IMR-90 (cell line): Measurements from ENCODE around the gene ACY1. TPM values are rescaled to one million over a fixed set of nuclear protein-coding genes. Genes with fewer than 3 reads are reported as not detected.
A peak's percentile ranks its signal among the peaks of the same experiment; 100 is the strongest.

ENCODE experiments used
- ATAC-seq: fragments of 200-7000 bp; cut with Tn5 transposase; 2 replicates; pipeline ENCODE4 v1.9.1; 2020; ENCODE audit warnings: low read depth, mild to moderate bottlenecking, moderate library complexity
- BruUV-seq: library from RNA; stranded (reverse); fragments of 400-500 nt; replicated peaks from 2 replicates; lab custom pipeline; 2021; lab: Mats Ljungman, UMichigan
- CTCF ChIA-PET: fragments of 300-600 bp; formaldehyde crosslinking; extraction: SDS; loops from one replicate; lab custom pipeline; 2021; ENCODE audit warnings: antibody characterized with exemption; lab: Yijun Ruan, JAX
- POLR2A ChIA-PET: fragments of 300-600 bp; sonication (Branson Sonifier 250); formaldehyde crosslinking; loops from one replicate; lab custom pipeline; 2022; ENCODE audit warnings: antibody characterized with exemption; ENCODE audit not compliant: unreplicated experiment; lab: Charles Lee
- DNase-seq: peaks from one replicate; pipeline ENCODE4 v3.0.0; 2013
- H2AFZ ChIP-seq: replicated peaks from 2 replicates; pipeline ENCODE3; 2013; ENCODE audit warnings: low read length, mild to moderate bottlenecking; ENCODE audit not compliant: poor library complexity
- H2AK5ac ChIP-seq: 2 replicates; pipeline ENCODE4 v1.6.1; 2013; ENCODE audit warnings: low read depth, low read length, inconsistent platforms
- H2AK9ac ChIP-seq: replicated peaks from 2 replicates; pipeline ENCODE3; 2013; ENCODE audit warnings: mild to moderate bottlenecking, low read depth, low read length, moderate library complexity; ENCODE audit not compliant: poor library complexity
- H2BK120ac ChIP-seq: 2 replicates; pipeline ENCODE4 v1.6.1; 2013; ENCODE audit warnings: low read depth, low read length, inconsistent platforms
- H2BK15ac ChIP-seq: 3 replicates; pipeline ENCODE4 v1.6.1; 2013; ENCODE audit warnings: low read depth, low read length, inconsistent platforms
- H2BK20ac ChIP-seq: 2 replicates; pipeline ENCODE4 v1.6.1; 2013; ENCODE audit warnings: low read depth, mild to moderate bottlenecking, inconsistent platforms, low read length, moderate library complexity
- H2BK5ac ChIP-seq: 2 replicates; pipeline ENCODE4 v1.6.1; 2013; ENCODE audit warnings: mild to moderate bottlenecking, low read depth, low read length, inconsistent platforms; ENCODE audit not compliant: poor library complexity, severe bottlenecking
- H3K14ac ChIP-seq: replicated peaks from 2 replicates; pipeline ENCODE4 v1.6.1; 2013; ENCODE audit warnings: low read depth, low read length, inconsistent platforms
- H3K18ac ChIP-seq: 2 replicates; pipeline ENCODE4 v1.6.1; 2013; ENCODE audit warnings: low read depth, low read length, control low read depth
- H3K23ac ChIP-seq: 2 replicates; pipeline ENCODE4 v1.6.1; 2013; ENCODE audit warnings: low read depth, low read length, inconsistent platforms
- H3K27ac ChIP-seq: 2 replicates; pipeline ENCODE4 v1.5.1; 2013; ENCODE audit warnings: mild to moderate bottlenecking, control low read depth, low read length; ENCODE audit not compliant: insufficient read depth
- H3K27me3 ChIP-seq: 2 replicates; pipeline ENCODE4 v1.6.1; 2013; ENCODE audit warnings: low read length; ENCODE audit not compliant: control insufficient read depth, insufficient read depth
- H3K36me3 ChIP-seq: 2 replicates; pipeline ENCODE4 v1.6.1; 2013; ENCODE audit warnings: low read length, mixed read lengths; ENCODE audit not compliant: control insufficient read depth, insufficient read depth
- H3K4ac ChIP-seq: 2 replicates; pipeline ENCODE4 v1.6.1; 2013; ENCODE audit warnings: low read depth, low read length, inconsistent platforms
- H3K4me1 ChIP-seq: 2 replicates; pipeline ENCODE4 v1.6.1; 2013; ENCODE audit warnings: low read length, mixed read lengths; ENCODE audit not compliant: control insufficient read depth, insufficient read depth
- H3K4me2 ChIP-seq: 2 replicates; pipeline ENCODE4 v1.6.1; 2013; ENCODE audit warnings: low read depth, mild to moderate bottlenecking, control low read depth, low read length, moderate library complexity
- H3K4me3 ChIP-seq: 2 replicates; pipeline ENCODE4 v1.5.1; 2013; ENCODE audit warnings: low read depth, mild to moderate bottlenecking, control low read depth, low read length, moderate library complexity; ENCODE audit not compliant: insufficient read depth
- H3K56ac ChIP-seq: 2 replicates; pipeline ENCODE4 v1.6.1; 2013; ENCODE audit warnings: low read length, inconsistent platforms; ENCODE audit not compliant: insufficient read depth; ENCODE audit errors: extremely low read depth
- H3K79me1 ChIP-seq, 2 experiments: 2 replicates each; pipeline ENCODE4 v1.6.1; 2013; ENCODE audit warnings: low read length in 2 of 2, inconsistent platforms in 1 of 2, low read depth in 1 of 2
- H3K9ac ChIP-seq: 2 replicates; pipeline ENCODE4 v1.6.1; 2013; ENCODE audit warnings: low read depth, low read length, control low read depth
- H3K9me1 ChIP-seq: 2 replicates; pipeline ENCODE4 v1.6.1; 2013; ENCODE audit warnings: low read length, inconsistent platforms; ENCODE audit not compliant: insufficient read depth
- H3K9me3 ChIP-seq: 2 replicates; pipeline ENCODE4 v1.6.1; 2013; ENCODE audit warnings: low read length; ENCODE audit not compliant: control insufficient read depth, insufficient read depth
- H4K20me1 ChIP-seq: 2 replicates; pipeline ENCODE4 v1.6.1; 2013; ENCODE audit warnings: low read length, inconsistent platforms; ENCODE audit not compliant: insufficient read depth
- H4K5ac ChIP-seq: 2 replicates; pipeline ENCODE4 v1.6.1; 2013; ENCODE audit warnings: mild to moderate bottlenecking, low read depth, low read length, control low read depth
- H4K8ac ChIP-seq, 2 experiments: 2 replicates each; pipeline ENCODE4 v1.6.1; 2013; ENCODE audit warnings: low read depth in 2 of 2, low read length in 2 of 2, control low read depth in 1 of 2, inconsistent platforms in 1 of 2
- H4K91ac ChIP-seq: 2 replicates; pipeline ENCODE4 v1.6.1; 2013; ENCODE audit warnings: low read depth, low read length, inconsistent platforms; ENCODE audit not compliant: insufficient read depth
- BHLHE40 ChIP-seq: fragments of 150-350 bp; IDR thresholded peaks from 2 replicates; pipeline ENCODE4 v1.6.1; 2016; ENCODE audit warnings: mild to moderate bottlenecking, low read depth, low read length
- CEBPB ChIP-seq: IDR thresholded peaks from 2 replicates; pipeline ENCODE4 v1.6.1; 2012; ENCODE audit warnings: low read depth, low read length, improper control_type of control experiment
- CTCF ChIP-seq: conservative IDR thresholded peaks from 2 replicates; pipeline ENCODE4 v1.5.1; 2012; ENCODE audit warnings: mild to moderate bottlenecking, low read depth, low read length, improper control_type of control experiment
- ELK1 ChIP-seq: fragments of 150-350 bp; IDR thresholded peaks from 2 replicates; pipeline ENCODE4 v1.6.1; 2016; ENCODE audit warnings: low read depth, mild to moderate bottlenecking, low read length, moderate library complexity, borderline replicate concordance
- FOS ChIP-seq: fragments of 150-350 bp; IDR thresholded peaks from 2 replicates; pipeline ENCODE4 v1.6.1; 2016; ENCODE audit warnings: low read depth, low read length
- MAFK ChIP-seq: IDR thresholded peaks from 2 replicates; pipeline ENCODE4 v1.6.1; 2012; ENCODE audit warnings: low read depth, low read length, improper control_type of control experiment
- MAZ ChIP-seq: IDR thresholded peaks from 2 replicates; pipeline ENCODE4 v1.6.1; 2012; ENCODE audit warnings: low read depth, mild to moderate bottlenecking, low read length, improper control_type of control experiment, moderate library complexity, borderline replicate concordance
- MXI1 ChIP-seq: IDR thresholded peaks from 2 replicates; pipeline ENCODE4 v1.6.1; 2012; ENCODE audit warnings: low read depth, mild to moderate bottlenecking, low read length, moderate library complexity, borderline replicate concordance
- NFE2L2 ChIP-seq: fragments of 150-350 bp; IDR thresholded peaks from 2 replicates; pipeline ENCODE4 v1.6.1; 2016; ENCODE audit warnings: low read depth, mild to moderate bottlenecking, low read length
- POLR2A ChIP-seq: IDR thresholded peaks from 2 replicates; pipeline ENCODE4 v1.6.1; 2012; ENCODE audit warnings: mild to moderate bottlenecking, low read depth, low read length
- RCOR1 ChIP-seq: IDR thresholded peaks from 2 replicates; pipeline ENCODE4 v1.6.1; 2012; ENCODE audit warnings: mild to moderate bottlenecking, low read length, improper control_type of control experiment; ENCODE audit not compliant: insufficient replicate concordance
- RFX5 ChIP-seq: IDR thresholded peaks from 2 replicates; pipeline ENCODE4 v1.8.0; 2012; ENCODE audit warnings: low read depth, mild to moderate bottlenecking, low read length, moderate library complexity
- SMC3 ChIP-seq: fragments of 150-350 bp; IDR thresholded peaks from 2 replicates; pipeline ENCODE4 v1.6.1; 2016; ENCODE audit warnings: low read depth, mild to moderate bottlenecking, antibody characterized with exemption, low read length, moderate library complexity
- WGBS, 2 experiments: methylation state at CpG; one replicate each; pipeline versions ENCODE4 v1.1.5 to v1.1.7; 2013; ENCODE audit warnings: missing lambda C conversion rate in 2 of 2; ENCODE audit not compliant: insufficient read length in 1 of 2; ENCODE audit errors: extremely low coverage in 2 of 2; 5-methylcytosine and 5-hydroxymethylcytosine counted together
- dilution Hi-C: fragments of 300-500 bp; cut with HindIII; formaldehyde crosslinking; loops from one replicate; pipeline ENCODE4 v1.14.3; 2018; ENCODE audit warnings: low sequenced_read_pairs; ENCODE audit not compliant: unreplicated experiment
- in situ Hi-C: fragments of 300-500 bp; cut with MboI; formaldehyde crosslinking; loops from 3 replicates; pipeline ENCODE4 v1.14.3; 2019; ENCODE audit warnings: low sequenced_read_pairs, inconsistent platforms, mixed read lengths
- intact Hi-C: fragments of 100-400 bp; cut with micrococcal nuclease; formaldehyde crosslinking; loops from 2 replicates; pipeline ENCODE4 v1.10.0; 2022
- polyA plus RNA-seq, 3 experiments: library from polyadenylated mRNA; depleted of rRNA; stranded (reverse); fragments of >200 nt; gene quantifications; 2 replicates each; pipeline ENCODE4 v1.2.3, GENCODE V29; 2012; ENCODE audit warnings: low replicate concordance in 1 of 3
- total RNA-seq: library from RNA; depleted of rRNA; stranded (reverse); fragments of >200 nt; gene quantifications from 2 replicates; pipeline ENCODE4 v1.2.3, GENCODE V29; 2012

The ACY1 gene
- total and polyA plus RNA-seq, 2 of the 4 experiments (the other 2 are of a cell fraction) = 22.0 to 47.1 TPM

- H4K20me1 ChIP-seq = peaks cover 9% of the 10 kb centered on the region
- BruUV-seq = no TSS peak
- no peaks in the 10 kb centered on the region for H3K9me3 ChIP-seq
- peaks cover 18 to 29% of the 10 kb centered on the region in 2 experiments; a peak in 3 of 4 replicates for H3K79me1 ChIP-seq
- H2BK20ac ChIP-seq = no peak overlapping the region
- CTCF ChIA-PET = no interaction called here
- H3K4me2 ChIP-seq = no peak overlapping the region
- H3K36me3 ChIP-seq = peaks cover 2% of the 10 kb centered on the region; the same call in 1 of the 2 replicates
- H2AFZ ChIP-seq = no peak overlapping the region
- H2AK5ac ChIP-seq = no peak overlapping the region
- 85% methylated on average over 4 of the region's 11 CpGs; no CpG with 5 or more reads in 1 of the 2 experiments for WGBS, 2 experiments
- H3K9me1 ChIP-seq = peaks cover 12% of the 10 kb centered on the region
- peaks cover 13% of the 10 kb centered on the region for H3K4me1 ChIP-seq
- H2BK120ac ChIP-seq = no peak overlapping the region
- H2AK9ac ChIP-seq = peak overlapping the region; percentile 8
- POLR2A ChIA-PET = no interaction called here
- H4K8ac ChIP-seq = no peak overlapping the region
- ATAC-seq = no peak
- in situ Hi-C loops = loop anchor here (25.0 kb wide), 1 partner anchor 557 kb away; the partner anchor contains the start of genes MANF and RBM15B
- H3K27ac ChIP-seq = no peak overlapping the region
- no peak overlapping the region for H3K4me3 ChIP-seq
- no peak overlapping the region for H3K14ac ChIP-seq
- no peak overlapping the region for H3K56ac ChIP-seq
- DNase-seq = no peak
- no peak overlapping the region for H3K9ac ChIP-seq
- H2BK15ac ChIP-seq = no peak overlapping the region
- no peak overlapping the region for H2BK5ac ChIP-seq
- H3K23ac ChIP-seq = no peak overlapping the region
- no peak overlapping the region for H4K5ac ChIP-seq
- no peak overlapping the region for H3K4ac ChIP-seq
- H3K18ac ChIP-seq = no peak overlapping the region
- dilution Hi-C loops = no loop called here
- H4K91ac ChIP-seq = no peak overlapping the region
- TF ChIP-seq ELK1 (no peak), CTCF (no peak), FOS (no peak), MAFK (no peak), NFE2L2 (no peak), MAZ (no peak), RCOR1 (no peak), POLR2A (no peak), BHLHE40 (no peak), RFX5 (no peak), CEBPB (no peak), SMC3 (no peak), MXI1 (no peak)
- no peaks in the 10 kb centered on the region for H3K27me3 ChIP-seq
- intact Hi-C loops = loop anchor here (5.0 kb wide), 1 partner anchor 198 kb away; no protein-coding TSS in a partner anchor
These were observed 38.8 kb upstream of the ACY1 start for GRCh38 chr3:51944451-51945021.
